Fibroblast of mammary gland (primary cell): ENCODE results near the gene SPATA24.

Experiments used
- DNase-seq: peaks from one replicate; pipeline ENCODE4 v3.0.0-alpha.2; 2010; ENCODE audit warnings: low read depth
- H3K4me3 ChIP-seq: 2 replicates; pipeline ENCODE4 v1.5.1; 2011; ENCODE audit warnings: low read depth, mild to moderate bottlenecking, low read length, moderate library complexity; ENCODE audit not compliant: control insufficient read depth
- CTCF ChIP-seq: conservative IDR thresholded peaks from 2 replicates; pipeline ENCODE4 v1.5.1; 2011; ENCODE audit warnings: low read depth, low read length, inconsistent platforms; ENCODE audit not compliant: control insufficient read depth, insufficient read depth

The SPATA24 gene

GRCh38 chr5:139382807-139383206 lies 21.1 kb downstream of the SPATA24 start:
- no peak for DNase-seq
- no peak for TF ChIP-seq CTCF
- H3K4me3 ChIP-seq, result no peak overlapping the region

GRCh38 chr5:139381837-139382761 lies 21.8 kb downstream of the SPATA24 start:
- H3K4me3 ChIP-seq, result no peak overlapping the region
- TF ChIP-seq CTCF, result no peak
- DNase-seq, result no peak

- no peak for TF ChIP-seq CTCF
- H3K4me3 ChIP-seq, result no peak overlapping the region
- no peak for DNase-seq
Observed at GRCh38 chr5:139379626-139380449, 24.1 kb downstream of the SPATA24 start.

GRCh38 chr5:139378941-139379361 lies 24.9 kb downstream of the SPATA24 start:
- no peak overlapping the region for H3K4me3 ChIP-seq
- DNase-seq, result no peak
- TF ChIP-seq CTCF, result no peak

GRCh38 chr5:139378101-139378825 lies 25.6 kb downstream of the SPATA24 start:
- no peak overlapping the region for H3K4me3 ChIP-seq
- TF ChIP-seq CTCF, result no peak

GRCh38 chr5:139377226-139377625 lies 26.7 kb downstream of the SPATA24 start:
- H3K4me3 ChIP-seq, result no peak overlapping the region
- TF ChIP-seq CTCF, result no peak

More at GRCh38 chr5:139378101-139378825, 25.6 kb downstream of the SPATA24 start:
- DNase-seq, result no peak

More at GRCh38 chr5:139377226-139377625, 26.7 kb downstream of the SPATA24 start:
- no peak for DNase-seq
